ENCODE data around the gene KRT75. TPM values are rescaled to one million over a fixed set of nuclear protein-coding genes. Genes with fewer than 3 reads are reported as not detected.

The KRT75 gene
- polyA plus RNA-seq, result not detected
- long read RNA-seq, donor 1, result 0 reads
- long read RNA-seq, donor 2, result 0 reads
- long read RNA-seq, donor 3, result 0 reads
- long read RNA-seq, donor 4, result 0 reads
- long read RNA-seq, donor 5, result 0 reads
- long read RNA-seq, donor 6, result 0 reads
- long read RNA-seq, donor 7, result 0 reads
- long read RNA-seq, donor 8, result 0 reads
- long read RNA-seq, donor 9, result 0 reads
- long read RNA-seq, donor 10, result 0 reads
- long read RNA-seq, donor 11, result 0 reads

DNA sequence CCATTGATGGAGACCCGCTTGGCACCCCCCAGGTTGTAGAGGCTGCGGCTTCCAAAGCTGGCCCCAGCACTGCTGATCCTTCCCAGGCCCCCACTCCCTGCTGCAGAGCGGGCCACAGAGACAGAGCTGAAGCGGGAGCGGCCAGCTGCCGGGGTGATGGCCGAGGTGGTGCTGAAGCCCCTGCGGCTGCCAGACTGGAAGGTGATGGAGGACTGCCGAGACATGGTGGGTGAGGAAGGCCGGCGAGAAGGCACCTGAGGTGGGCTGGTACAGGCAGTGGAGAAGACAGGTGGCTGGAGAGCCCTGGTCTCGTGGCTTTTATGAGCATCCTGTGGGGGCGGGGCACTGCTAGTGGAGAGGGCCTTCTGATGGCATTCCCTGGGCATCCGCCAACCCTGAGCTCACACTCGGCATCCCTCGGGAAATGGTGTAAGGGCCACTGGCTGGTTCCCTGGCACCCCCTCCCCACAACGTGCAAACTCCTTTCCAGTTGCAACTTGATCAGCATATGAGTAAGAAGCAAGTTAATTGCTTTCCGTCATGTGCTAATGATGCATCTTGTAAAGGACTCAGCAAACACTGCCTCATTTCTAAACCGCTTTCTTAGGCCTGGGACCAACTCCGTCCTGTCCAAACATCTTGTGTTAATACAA, at the start of gene KRT75:
KRT75 (minus strand) TSS at position 291 of the 653 bp plus-strand sequence; CDS start at position 224, 67 bp downstream.
- H3K36me3 ChIP-seq (ENCODE audit: control insufficient read depth, insufficient read depth, low read length), result no peaks in the 10 kb centered on the region
- no peak for DNase-seq
- H3K27me3 ChIP-seq (ENCODE audit: control insufficient read depth, insufficient read depth, low read length), result peaks cover 7% of the 10 kb centered on the region
- H3K27ac ChIP-seq (ENCODE audit: low read length), result no peak within 1 kb of the TSS
- H3K9me3 ChIP-seq (ENCODE audit: control insufficient read depth, low read depth, low read length), result no peaks in the 10 kb centered on the region
- H3K4me1 ChIP-seq (ENCODE audit: control insufficient read depth, insufficient read depth, low read length), result no peaks in the 10 kb centered on the region
- no CpG with 5 or more reads among the region's 20 CpGs for WGBS (ENCODE audit: insufficient coverage, low lambda C conversion rate)
- no peak within 1 kb of the TSS for H3K4me3 ChIP-seq (ENCODE audit: low read length)

DNA sequence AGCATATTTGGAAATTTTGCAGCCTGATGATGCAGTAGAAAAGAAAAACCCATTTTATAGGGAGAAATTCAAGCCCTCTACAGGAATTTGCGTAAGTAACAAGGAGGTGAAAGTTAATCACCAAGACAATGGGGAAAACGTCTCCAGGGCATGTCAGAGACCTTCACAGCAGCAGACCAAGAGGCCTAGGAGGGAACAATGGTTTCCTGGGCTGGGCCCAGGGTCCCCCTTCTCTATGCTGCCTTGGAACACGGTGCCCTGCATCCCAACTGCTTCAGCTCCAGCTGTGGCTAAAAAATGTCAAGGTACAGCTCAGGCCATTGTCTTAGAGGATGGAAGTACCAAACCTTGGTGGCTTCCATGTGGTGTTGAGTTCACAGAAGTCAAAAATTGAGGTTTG, 45.9 kb upstream of the KRT75 start:
- DNase-seq, result no peak
- Histone ChIP-seq H3K27me3 (ENCODE audit: control insufficient read depth, insufficient read depth, low read length) (no peaks in the 10 kb centered on the region), H3K27ac (ENCODE audit: low read length) (no peak overlapping the region), H3K4me3 (ENCODE audit: low read length) (no peak overlapping the region), H3K36me3 (ENCODE audit: control insufficient read depth, insufficient read depth, low read length) (no peaks in the 10 kb centered on the region), H3K4me1 (ENCODE audit: control insufficient read depth, insufficient read depth, low read length) (no peaks in the 10 kb centered on the region), H3K9me3 (ENCODE audit: control insufficient read depth, low read depth, low read length) (no peaks in the 10 kb centered on the region)
- WGBS (ENCODE audit: insufficient coverage, low lambda C conversion rate), result no CpG with 5 or more reads among the region's 3 CpGs

DNA sequence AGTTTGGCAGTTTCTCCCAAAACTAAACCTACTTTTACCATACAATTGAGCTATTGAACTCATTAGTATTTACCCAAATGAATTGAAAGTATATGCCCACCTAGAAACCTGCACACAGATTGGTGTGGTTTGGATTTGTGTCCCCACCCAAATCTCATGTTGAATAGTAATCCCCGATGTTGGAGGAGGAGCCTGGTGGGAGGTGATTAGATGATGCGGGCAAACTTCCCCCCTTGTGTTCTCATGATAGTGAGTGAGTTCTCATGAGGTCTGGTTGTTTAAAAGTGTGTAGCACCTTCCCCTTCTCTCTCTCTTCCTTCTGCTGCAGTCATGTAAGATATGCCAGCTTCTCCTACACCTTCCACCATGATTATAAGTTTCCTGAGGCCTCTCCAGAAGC, 43.5 kb upstream of the KRT75 start:
- H3K27ac ChIP-seq (ENCODE audit: low read length), result no peak overlapping the region
- no peak for DNase-seq
- H3K27me3 ChIP-seq (ENCODE audit: control insufficient read depth, insufficient read depth, low read length), result no peaks in the 10 kb centered on the region
- no peaks in the 10 kb centered on the region for H3K36me3 ChIP-seq (ENCODE audit: control insufficient read depth, insufficient read depth, low read length)
- no peak overlapping the region for H3K4me3 ChIP-seq (ENCODE audit: low read length)
- WGBS (ENCODE audit: insufficient coverage, low lambda C conversion rate), result no CpG with 5 or more reads among the region's 2 CpGs
- no peaks in the 10 kb centered on the region for H3K4me1 ChIP-seq (ENCODE audit: control insufficient read depth, insufficient read depth, low read length)
- no peaks in the 10 kb centered on the region for H3K9me3 ChIP-seq (ENCODE audit: control insufficient read depth, low read depth, low read length)

DNA sequence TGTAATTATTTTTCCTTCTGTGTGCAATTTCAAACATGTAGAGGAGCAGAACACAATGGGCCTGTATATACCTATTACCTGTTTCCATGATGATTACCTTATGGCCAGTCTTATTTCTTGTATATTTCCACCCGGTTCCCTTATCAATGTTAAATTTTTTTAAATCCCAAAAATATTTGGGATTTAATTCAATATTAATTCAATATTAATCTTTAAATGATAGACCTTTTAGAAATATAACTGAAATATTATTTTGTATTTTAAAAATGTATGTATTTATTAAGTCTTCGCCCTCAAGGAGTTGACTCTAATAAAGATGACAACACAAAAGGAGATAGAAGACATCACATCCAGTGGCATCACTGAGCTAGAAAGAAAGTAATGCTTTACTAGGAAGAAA, 40.0 kb upstream of the KRT75 start:
- no peak for DNase-seq
- Histone ChIP-seq H3K27ac (ENCODE audit: low read length) (no peak overlapping the region), H3K4me3 (ENCODE audit: low read length) (no peak overlapping the region), H3K27me3 (ENCODE audit: control insufficient read depth, insufficient read depth, low read length) (no peaks in the 10 kb centered on the region), H3K9me3 (ENCODE audit: control insufficient read depth, low read depth, low read length) (no peaks in the 10 kb centered on the region), H3K36me3 (ENCODE audit: control insufficient read depth, insufficient read depth, low read length) (no peaks in the 10 kb centered on the region), H3K4me1 (ENCODE audit: control insufficient read depth, insufficient read depth, low read length) (no peaks in the 10 kb centered on the region)
- 100% methylated on average over 1 of the region's 2 CpGs for WGBS (ENCODE audit: insufficient coverage, low lambda C conversion rate)

DNA sequence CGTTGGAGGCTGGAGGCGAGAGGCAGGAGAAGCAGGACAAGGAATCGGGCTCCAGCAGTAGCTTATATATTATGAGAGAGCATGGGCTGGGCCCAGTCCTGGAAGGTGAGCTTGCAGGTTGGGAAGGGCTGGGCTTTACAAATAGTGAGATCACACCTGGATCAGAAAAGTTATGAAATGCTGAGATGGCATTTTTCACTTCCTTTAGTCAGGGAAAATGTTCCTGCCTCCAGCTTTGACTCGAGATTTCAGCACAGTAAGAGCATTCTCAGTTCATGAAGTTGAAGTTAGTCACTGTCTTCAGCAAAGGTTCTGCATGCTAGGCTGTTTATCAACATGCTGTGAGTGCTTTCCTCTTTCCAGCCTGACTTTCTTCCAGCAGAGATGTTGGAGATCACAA, 39.6 kb upstream of the KRT75 start, which contains the start of gene KRT6C:
KRT6C (minus strand) TSS at position 38 of the 400 bp plus-strand sequence. CDS start 68 bp downstream, outside the sequence.
- no CpG with 5 or more reads among the region's 4 CpGs for WGBS (ENCODE audit: insufficient coverage, low lambda C conversion rate)
- Histone ChIP-seq H3K4me1 (ENCODE audit: control insufficient read depth, insufficient read depth, low read length) (no peaks in the 10 kb centered on the region), H3K9me3 (ENCODE audit: control insufficient read depth, low read depth, low read length) (no peaks in the 10 kb centered on the region), H3K27me3 (ENCODE audit: control insufficient read depth, insufficient read depth, low read length) (no peaks in the 10 kb centered on the region), H3K36me3 (ENCODE audit: control insufficient read depth, insufficient read depth, low read length) (no peaks in the 10 kb centered on the region), H3K27ac (ENCODE audit: low read length) (no peak within 1 kb of the TSS), H3K4me3 (ENCODE audit: low read length) (no peak within 1 kb of the TSS)
- DNase-seq, result no peak

DNA sequence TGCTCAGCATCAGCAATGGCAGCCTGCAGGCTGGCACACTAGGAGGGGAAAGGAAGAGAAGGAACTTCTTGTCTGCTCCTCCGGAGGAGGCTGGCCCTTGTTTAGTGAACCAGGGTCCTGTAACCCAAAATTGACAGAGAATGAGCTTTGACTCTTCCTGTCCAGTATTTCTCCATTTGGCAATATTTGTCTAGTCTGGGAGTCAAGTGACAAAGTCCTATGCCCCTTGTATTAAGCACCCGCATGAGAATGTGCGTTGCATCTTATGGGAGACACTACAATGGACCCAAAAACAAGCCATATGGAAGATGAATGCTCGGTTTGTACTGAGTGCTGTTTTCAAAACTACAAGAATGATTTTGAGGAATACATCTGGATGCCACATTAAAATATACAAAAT, 35.7 kb upstream of the KRT75 start:
- H3K9me3 ChIP-seq (ENCODE audit: control insufficient read depth, low read depth, low read length), result no peaks in the 10 kb centered on the region
- no peak for DNase-seq
- no peak overlapping the region for H3K4me3 ChIP-seq (ENCODE audit: low read length)
- H3K4me1 ChIP-seq (ENCODE audit: control insufficient read depth, insufficient read depth, low read length), result no peaks in the 10 kb centered on the region
- H3K27me3 ChIP-seq (ENCODE audit: control insufficient read depth, insufficient read depth, low read length), result peaks cover 3% of the 10 kb centered on the region
- no peak overlapping the region for H3K27ac ChIP-seq (ENCODE audit: low read length)
- H3K36me3 ChIP-seq (ENCODE audit: control insufficient read depth, insufficient read depth, low read length), result no peaks in the 10 kb centered on the region
- no CpG with 5 or more reads among the region's 4 CpGs for WGBS (ENCODE audit: insufficient coverage, low lambda C conversion rate)

DNA sequence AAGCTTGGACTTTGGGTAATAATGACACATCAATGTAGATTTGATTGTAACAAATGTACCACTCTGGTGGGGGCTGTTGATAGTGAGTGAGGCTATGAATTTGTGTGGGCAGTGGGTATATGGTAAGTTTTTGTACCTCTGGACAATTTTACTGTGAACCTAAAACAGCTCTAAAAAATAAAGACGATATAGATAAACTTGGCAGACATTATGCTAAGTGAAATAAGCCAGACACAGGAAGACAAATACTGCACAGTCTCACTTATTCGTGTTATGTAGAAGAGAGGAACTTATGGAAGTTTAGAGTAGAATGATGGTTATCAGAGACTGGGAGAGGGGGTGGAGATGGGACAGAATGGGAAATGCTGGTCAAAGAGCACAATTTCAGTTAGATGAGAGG, 30.7 kb upstream of the KRT75 start:
- Histone ChIP-seq H3K4me1 (ENCODE audit: control insufficient read depth, insufficient read depth, low read length) (no peaks in the 10 kb centered on the region), H3K27ac (ENCODE audit: low read length) (no peak overlapping the region), H3K9me3 (ENCODE audit: control insufficient read depth, low read depth, low read length) (no peaks in the 10 kb centered on the region), H3K27me3 (ENCODE audit: control insufficient read depth, insufficient read depth, low read length) (peaks cover 3% of the 10 kb centered on the region), H3K4me3 (ENCODE audit: low read length) (no peak overlapping the region), H3K36me3 (ENCODE audit: control insufficient read depth, insufficient read depth, low read length) (no peaks in the 10 kb centered on the region)
- 38% methylated on average over 2 of the region's 2 CpGs for WGBS (ENCODE audit: insufficient coverage, low lambda C conversion rate)
- DNase-seq, result no peak

DNA sequence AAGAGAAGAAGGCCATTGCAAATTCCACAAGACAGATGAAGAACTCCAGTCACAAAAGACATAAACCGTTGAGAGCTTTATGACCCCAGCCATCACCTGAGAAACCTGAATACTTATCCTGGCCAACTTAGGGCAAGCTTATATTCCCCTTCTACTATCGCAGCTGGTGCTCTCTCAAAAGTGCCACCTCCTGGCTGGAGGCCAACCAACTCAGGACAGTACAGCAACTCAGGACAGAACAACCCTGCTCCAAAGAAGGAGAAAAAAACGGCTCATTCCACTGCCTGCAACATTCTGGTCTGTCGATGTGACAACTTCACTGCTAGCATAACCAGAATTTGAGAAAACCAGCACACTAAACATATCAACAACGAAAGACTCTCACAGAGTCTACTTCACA, 27.5 kb upstream of the KRT75 start:
- no peaks in the 10 kb centered on the region for H3K9me3 ChIP-seq (ENCODE audit: control insufficient read depth, low read depth, low read length)
- H3K4me1 ChIP-seq (ENCODE audit: control insufficient read depth, insufficient read depth, low read length), result no peaks in the 10 kb centered on the region
- 60% methylated on average over 1 of the region's 5 CpGs for WGBS (ENCODE audit: insufficient coverage, low lambda C conversion rate)
- H3K4me3 ChIP-seq (ENCODE audit: low read length), result no peak overlapping the region
- H3K27ac ChIP-seq (ENCODE audit: low read length), result no peak overlapping the region
- DNase-seq, result no peak
- no peaks in the 10 kb centered on the region for H3K27me3 ChIP-seq (ENCODE audit: control insufficient read depth, insufficient read depth, low read length)
- no peaks in the 10 kb centered on the region for H3K36me3 ChIP-seq (ENCODE audit: control insufficient read depth, insufficient read depth, low read length)

DNA sequence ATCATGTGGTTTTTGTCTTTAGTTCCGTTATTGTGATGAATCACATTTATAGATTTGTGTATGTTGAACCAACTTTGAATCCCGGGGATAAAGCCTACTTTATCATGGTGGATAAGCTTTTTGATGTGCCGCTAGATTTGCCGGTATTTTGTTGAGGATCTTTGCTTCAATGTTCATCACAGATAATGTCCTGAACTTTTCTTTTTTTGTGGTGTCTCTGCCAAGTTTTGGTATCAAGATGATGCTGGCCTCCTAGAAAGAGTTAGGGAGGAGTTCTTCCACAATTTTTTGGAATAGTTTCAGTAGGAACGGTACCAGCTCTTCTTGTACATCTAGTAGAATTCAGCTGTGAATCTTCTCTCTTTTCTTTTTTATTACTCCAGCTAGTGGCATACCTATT, 24.7 kb upstream of the KRT75 start:
- no peaks in the 10 kb centered on the region for H3K9me3 ChIP-seq (ENCODE audit: control insufficient read depth, low read depth, low read length)
- WGBS (ENCODE audit: insufficient coverage, low lambda C conversion rate), result 63% methylated on average over 3 of the region's 5 CpGs
- no peak for DNase-seq

DNA sequence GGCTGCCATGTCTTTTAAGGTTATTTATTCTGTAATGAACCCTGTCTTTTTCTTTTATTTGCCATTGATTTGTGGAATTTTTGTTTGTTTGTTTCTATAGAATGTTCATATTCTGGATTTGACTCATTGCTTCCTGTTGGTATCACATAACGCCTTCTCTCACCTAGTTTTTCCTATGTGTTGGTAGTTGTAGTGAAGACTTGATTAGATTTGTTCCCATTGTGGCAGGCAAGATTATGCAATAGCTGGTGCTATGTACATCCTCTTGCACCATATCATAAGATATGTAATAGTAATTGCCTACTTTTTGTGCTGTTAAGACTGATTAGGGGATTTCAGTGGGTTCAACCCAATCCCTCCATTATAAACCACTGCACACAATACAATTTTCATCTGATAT, 21.6 kb upstream of the KRT75 start:
- H3K4me1 ChIP-seq (ENCODE audit: control insufficient read depth, insufficient read depth, low read length), result no peaks in the 10 kb centered on the region
- no peak overlapping the region for H3K4me3 ChIP-seq (ENCODE audit: low read length)
- H3K9me3 ChIP-seq (ENCODE audit: control insufficient read depth, low read depth, low read length), result no peaks in the 10 kb centered on the region
- 100% methylated on average over 1 of the region's 1 CpG for WGBS (ENCODE audit: insufficient coverage, low lambda C conversion rate)
- no peaks in the 10 kb centered on the region for H3K27me3 ChIP-seq (ENCODE audit: control insufficient read depth, insufficient read depth, low read length)
- no peak overlapping the region for H3K27ac ChIP-seq (ENCODE audit: low read length)
- DNase-seq, result no peak
- H3K36me3 ChIP-seq (ENCODE audit: control insufficient read depth, insufficient read depth, low read length), result no peaks in the 10 kb centered on the region

More for the DNA sequence above, 24.7 kb upstream of the KRT75 start:
- no peaks in the 10 kb centered on the region for H3K4me1 ChIP-seq (ENCODE audit: control insufficient read depth, insufficient read depth, low read length)
- H3K27ac ChIP-seq (ENCODE audit: low read length), result no peak overlapping the region
- H3K36me3 ChIP-seq (ENCODE audit: control insufficient read depth, insufficient read depth, low read length), result no peaks in the 10 kb centered on the region
- no peak overlapping the region for H3K4me3 ChIP-seq (ENCODE audit: low read length)
- no peaks in the 10 kb centered on the region for H3K27me3 ChIP-seq (ENCODE audit: control insufficient read depth, insufficient read depth, low read length)

All from large intestine (tissue), 12 donors.